Measurements from ENCODE around the gene NPPC. TPM values are rescaled to one million over a fixed set of nuclear protein-coding genes. Genes with fewer than 3 reads are reported as not detected.
"Not testable (repeated sequence)": the region's sequence is repeated elsewhere in the genome, so short reads cannot be mapped to it uniquely, and the experiment has no call there.

The NPPC gene, protein sequence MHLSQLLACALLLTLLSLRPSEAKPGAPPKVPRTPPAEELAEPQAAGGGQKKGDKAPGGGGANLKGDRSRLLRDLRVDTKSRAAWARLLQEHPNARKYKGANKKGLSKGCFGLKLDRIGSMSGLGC
- total RNA-seq, result 2.5 TPM
- long read RNA-seq, result 0 reads

DNA sequence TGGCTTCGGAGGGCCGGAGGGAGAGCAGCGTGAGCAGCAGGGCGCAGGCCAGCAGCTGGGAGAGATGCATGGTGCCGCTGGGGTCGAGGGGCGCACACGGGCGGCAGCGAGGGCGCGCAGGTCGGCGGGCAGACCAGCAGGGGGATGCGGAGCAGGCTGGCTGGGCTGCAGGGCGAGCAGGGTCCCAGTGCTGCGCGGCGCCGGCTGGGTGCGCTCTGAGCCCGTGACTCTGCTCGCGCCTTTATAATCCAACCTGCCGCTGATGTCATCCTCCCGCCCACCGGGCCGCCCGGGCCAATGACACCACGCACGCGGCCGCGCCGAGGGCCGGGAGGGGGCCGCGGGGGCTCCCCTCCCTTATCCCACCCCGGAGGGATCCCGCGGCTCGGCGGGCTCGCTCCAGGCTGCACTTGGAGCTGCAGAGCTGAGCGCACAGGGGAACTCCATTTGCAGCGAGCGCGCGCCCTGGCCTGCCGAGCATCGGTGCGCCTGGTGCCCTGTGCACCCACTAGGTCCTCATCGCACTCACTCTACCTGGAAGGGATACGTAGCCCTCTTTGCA, at the start of gene NPPC:
NPPC (minus strand) TSS at position 217 of the 562 bp plus-strand sequence; CDS start at position 70, 147 bp downstream.
- peak; percentile 88 for DNase-seq (ENCODE audit: low spot score)

DNA sequence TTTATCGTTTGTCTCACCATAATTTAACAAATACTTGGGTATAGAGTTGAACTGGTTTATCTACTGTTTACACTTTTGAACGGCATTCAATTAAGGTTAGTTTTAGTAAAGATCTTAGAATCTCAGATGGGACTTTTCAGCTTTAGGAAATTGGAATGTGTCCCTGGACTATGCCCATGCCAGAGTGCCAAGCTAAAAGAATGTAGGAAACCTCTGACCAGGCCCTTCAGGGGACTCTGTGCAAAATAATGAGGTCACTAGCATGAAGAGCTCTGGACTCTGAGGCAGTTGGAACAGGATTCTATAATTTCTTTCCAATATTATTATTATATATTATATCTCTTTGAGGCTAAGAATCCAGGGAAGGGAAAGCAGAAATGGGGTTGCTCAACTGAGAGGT, 48.8 kb upstream of the NPPC start:
- no peak for DNase-seq (ENCODE audit: low spot score)

- no peak for DNase-seq (ENCODE audit: low spot score)
Measured at GRCh38 chr2:231970461-231970860, 44.3 kb upstream of the NPPC start.

DNA sequence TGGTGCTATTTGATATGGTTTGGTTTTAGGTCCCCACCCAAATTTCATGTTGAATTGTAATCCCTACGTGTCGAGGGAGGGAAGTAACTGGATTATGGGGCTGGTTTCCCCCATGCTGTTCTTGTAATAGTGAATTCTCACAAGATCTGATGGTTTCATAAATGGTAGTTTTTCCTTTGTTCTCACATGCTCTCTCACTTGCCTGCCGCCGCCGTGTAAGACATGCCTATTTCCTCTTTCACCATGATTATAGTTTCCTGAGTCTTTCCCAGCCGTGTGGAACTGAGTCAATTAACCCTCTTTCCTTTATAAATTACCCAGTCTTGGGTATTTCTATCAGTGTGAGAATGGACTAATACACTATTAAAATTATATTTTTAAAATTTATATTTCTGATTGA, 42.6 kb upstream of the NPPC start:
- no peak for DNase-seq (ENCODE audit: low spot score)

GRCh38 chr2:231966886-231967285, 40.7 kb upstream of the NPPC start:
- DNase-seq (ENCODE audit: low spot score), result no peak

DNA sequence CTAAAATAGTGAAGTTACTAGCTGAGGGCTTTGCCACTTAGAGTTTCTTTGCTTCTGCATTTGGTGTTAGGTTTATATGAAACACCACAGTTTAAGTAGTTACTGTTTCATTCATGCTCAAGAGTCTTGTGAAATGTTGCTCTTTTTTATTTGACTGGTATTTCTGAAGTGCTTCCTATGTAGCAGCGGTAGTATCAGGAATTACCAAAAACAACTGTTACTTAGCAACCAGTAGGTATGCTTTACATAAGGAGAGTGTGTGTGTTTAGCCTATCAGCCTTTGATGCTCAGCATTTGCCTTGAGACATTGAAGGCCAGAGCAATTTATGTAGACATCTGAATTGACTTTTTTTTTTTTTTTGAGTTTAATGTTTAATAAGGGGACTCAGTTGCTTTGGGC, 38.9 kb upstream of the NPPC start:
- DNase-seq (ENCODE audit: low spot score), result no peak

DNA sequence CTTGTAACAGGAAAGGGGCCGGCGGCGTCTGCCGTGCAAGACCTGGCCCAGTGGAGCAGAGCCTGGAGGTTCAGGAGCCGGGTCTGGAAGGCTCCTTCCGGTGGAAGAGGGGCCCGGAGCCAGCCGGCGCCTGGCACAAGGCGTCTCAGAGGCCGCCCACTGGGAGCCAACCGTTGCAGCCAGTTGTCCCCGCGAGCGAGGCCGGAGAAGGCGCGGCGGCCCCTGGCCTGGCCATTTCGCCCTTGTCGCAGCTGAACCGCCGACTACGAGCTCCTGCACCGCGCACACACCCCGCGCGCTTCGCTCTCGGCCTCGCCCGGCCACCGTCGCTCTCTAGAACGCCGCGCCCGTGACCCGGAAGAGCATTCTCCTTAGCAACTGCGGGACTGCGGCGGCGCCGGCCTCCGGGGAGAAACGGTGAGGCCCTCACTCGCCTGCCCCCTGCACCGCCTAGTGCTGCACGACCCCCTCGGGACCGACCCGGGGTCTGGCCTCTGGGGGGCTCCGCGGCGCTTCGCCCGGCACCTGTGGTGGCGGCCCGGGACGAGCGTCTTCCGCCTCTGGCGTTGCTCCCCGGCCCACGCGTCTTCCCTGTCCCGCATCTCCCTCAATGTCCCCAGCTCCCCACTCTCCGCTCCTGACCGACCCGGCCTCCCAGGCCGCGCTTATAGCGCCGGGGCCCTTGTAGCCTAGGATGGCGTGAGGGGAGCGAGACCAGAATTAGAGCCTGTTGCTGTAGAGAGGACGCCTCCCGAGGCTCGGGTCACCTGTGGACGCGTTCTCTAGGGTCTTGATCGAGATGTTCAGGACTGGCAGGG, 35.4 kb upstream of the NPPC start, which contains the start of gene DIS3L2:
DIS3L2 (plus strand) TSS at position 365 of the 818 bp plus-strand sequence. CDS start 53,215 bp downstream, outside the sequence.
- peak; percentile 94 for DNase-seq (ENCODE audit: low spot score)

GRCh38 chr2:231960810-231961348, 34.7 kb upstream of the NPPC start:
- DNase-seq (ENCODE audit: low spot score), result no peak

- DNase-seq (ENCODE audit: low spot score), result no peak
Measured at GRCh38 chr2:231957913-231958763, 31.9 kb upstream of the NPPC start.

DNA sequence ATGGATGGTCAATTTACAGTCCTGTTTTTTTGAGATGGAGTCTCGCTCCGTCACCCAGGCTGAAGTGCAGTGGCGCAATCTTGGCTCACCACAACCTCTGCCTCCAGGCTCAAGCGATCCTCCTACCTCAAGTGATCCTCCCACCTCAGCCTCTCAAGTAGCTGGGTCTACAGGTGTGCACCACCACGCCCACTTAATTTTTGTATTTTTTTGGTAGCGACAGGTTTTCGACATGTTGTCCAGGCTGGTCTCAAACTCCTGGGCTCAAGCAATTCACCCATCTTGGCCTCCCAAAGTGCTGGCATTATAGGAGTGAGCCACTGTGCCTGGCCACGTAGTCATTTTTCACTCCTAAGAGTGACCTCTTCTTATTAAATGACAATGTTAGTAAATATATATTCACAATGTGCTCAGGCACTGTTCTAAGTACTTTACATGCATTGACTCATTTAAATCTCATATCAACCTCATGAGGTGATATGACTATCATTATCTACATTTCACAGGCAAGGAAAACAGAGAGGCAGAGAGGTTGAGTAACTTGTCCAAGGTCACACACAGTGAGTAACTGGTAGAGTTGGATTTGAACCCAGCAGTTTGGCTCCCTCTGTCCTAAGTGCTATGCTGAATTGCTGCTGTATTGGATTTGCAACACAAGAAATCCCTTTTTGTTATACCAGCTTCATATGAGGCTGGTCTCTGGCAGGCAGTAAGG, 29.7 kb upstream of the NPPC start:
- no peak for DNase-seq (ENCODE audit: low spot score)

GRCh38 chr2:231951452-231952035, 25.3 kb upstream of the NPPC start:
- no peak for DNase-seq (ENCODE audit: low spot score)

DNA sequence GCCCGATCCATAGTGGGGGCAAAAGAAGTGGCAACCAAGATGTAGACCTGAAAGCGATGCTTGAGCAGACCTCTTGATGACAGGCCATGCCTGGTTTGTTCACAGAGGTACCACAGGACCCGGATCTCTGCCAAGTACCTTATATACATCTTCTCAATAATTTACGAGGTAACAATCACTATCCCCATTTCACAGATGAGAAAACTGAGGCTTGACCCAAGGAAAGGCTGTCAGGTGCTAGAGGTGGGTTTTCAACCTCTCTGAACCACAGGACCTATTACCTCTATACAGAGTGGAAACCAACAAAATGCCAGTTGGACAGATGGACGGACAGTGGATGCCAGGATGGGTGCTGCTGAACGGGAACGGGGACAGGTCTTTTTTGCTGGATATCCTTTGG, 21.5 kb upstream of the NPPC start:
- DNase-seq (ENCODE audit: low spot score), result no peak

DNA sequence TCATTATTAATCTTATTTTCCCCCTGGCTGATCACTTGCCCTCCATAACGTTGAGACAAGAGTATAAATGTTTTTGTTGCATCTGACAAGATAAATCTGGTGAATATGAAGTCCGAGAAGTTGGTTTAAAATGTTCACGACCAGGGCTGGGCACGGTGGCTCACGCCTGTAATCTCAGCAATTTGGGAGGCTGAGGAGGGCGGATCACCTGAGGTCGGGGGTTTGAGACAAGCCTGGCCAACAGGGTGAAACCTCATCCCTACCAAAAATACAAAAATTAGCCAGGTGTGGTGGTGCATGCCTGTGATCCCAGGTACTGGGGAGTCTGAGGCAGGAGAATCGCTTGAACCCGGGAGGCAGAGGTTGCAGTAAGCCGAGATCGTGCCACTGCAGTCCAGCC, 20.9 kb upstream of the NPPC start:
- not testable (repeated sequence) for DNase-seq (ENCODE audit: low spot score)

DNA sequence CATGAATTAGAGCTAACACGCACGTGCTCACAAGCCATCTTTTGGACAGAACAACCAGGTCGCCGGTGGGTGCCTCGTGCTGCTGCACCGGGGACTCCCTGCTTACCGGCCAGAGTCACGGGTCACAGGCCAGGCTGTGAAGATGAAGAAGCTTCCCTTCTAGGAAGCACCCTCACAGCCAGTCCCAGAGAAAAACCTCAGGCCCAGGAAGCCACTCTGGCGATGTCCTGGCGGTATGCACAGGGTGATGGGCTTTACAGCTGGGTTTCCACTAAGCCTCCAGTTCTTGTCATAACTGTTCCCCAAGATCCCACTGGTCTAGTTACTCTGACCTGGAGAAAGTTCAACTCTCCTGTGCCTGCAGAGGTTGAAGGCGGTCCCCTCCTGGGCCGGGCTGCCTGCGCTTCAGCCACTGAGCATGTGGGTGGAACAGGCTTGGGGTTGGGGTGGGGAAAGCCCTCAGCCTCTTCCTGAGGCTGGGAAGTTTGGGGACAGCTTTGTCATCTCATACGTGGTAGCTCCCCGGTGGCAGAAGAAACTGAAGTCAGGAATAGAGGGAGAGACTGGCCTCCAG, 20.1 kb upstream of the NPPC start:
- no peak for DNase-seq (ENCODE audit: low spot score)

DNA sequence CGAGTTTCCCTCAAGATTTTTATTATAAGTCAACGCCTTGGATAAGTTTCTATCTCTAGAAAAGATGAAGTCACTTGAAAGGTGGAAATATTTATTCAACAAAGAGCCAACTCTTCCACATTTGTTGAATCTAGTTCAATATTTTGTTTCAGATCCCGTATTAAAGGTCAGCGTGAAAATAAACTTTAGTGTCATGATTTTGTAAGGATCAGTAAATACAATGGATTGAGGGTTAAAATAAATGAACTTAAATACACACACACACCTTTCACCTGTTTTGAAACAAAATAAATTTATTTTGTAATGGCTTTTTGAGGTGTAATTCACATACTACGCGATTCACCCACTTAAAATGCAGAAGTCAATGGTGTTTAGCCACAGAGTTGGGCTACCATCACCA, 16.0 kb upstream of the NPPC start:
- DNase-seq (ENCODE audit: low spot score), result no peak

GRCh38 chr2:231941673-231942072, 15.5 kb upstream of the NPPC start:
- DNase-seq (ENCODE audit: low spot score), result no peak

- no peak for DNase-seq (ENCODE audit: low spot score)
Measured at GRCh38 chr2:231940795-231941194, 14.6 kb upstream of the NPPC start.

- DNase-seq (ENCODE audit: low spot score), result no peak
Measured at GRCh38 chr2:231939022-231939421, 12.8 kb upstream of the NPPC start.

GRCh38 chr2:231937057-231937456, 10.9 kb upstream of the NPPC start:
- DNase-seq (ENCODE audit: low spot score), result no peak

DNA sequence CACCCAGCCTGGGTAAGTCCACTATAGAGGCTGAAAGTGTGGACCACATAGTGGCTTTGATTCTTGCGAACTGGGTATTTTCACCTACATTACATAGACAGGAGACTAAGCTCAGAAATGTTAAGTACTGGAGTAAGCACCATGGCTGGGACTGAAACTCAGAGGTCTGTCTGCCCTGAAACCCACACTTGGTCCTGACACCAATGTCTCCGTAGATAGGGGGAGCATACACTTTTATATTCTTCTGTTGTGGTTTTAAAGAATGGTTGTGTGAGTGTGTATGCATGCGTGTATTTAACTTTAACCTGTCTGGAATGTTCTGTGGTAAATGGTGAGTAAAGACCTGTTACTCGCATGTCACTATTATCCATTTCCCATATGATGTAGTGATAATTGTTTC, 10.3 kb upstream of the NPPC start:
- DNase-seq (ENCODE audit: low spot score), result no peak
